Mucosa of descending colon (tissue), 3 donors: ENCODE results near the gene KRT16. TPM values are rescaled to one million over a fixed set of nuclear protein-coding genes. Genes with fewer than 3 reads are reported as not detected.

Experiments used
- ATAC-seq: fragments of 200-7000 bp; cut with Tn5 transposase; one replicate; pipeline ENCODE4 v1.9.1; 2020; ENCODE audit warnings: mild to moderate bottlenecking, moderate library complexity
- DNase-seq, 3 donors: peaks; one replicate each; pipeline ENCODE4 v3.0.0-alpha.2; 2020
- H3K36me3 ChIP-seq: fragments of 200-600 bp; one replicate; pipeline ENCODE4 v1.8.0; 2021; ENCODE audit warnings: low read depth, mild to moderate bottlenecking
- H3K4me1 ChIP-seq: fragments of 200-600 bp; one replicate; pipeline ENCODE4 v1.8.0; 2021; ENCODE audit warnings: low read depth, mild to moderate bottlenecking
- H3K4me3 ChIP-seq: fragments of 200-600 bp; one replicate; pipeline ENCODE4 v1.8.0; 2021; ENCODE audit warnings: mild to moderate bottlenecking
- H3K9me3 ChIP-seq: fragments of 200-600 bp; one replicate; pipeline ENCODE4 v1.8.0; 2021; ENCODE audit warnings: mild to moderate bottlenecking
- intact Hi-C, 2 donors: fragments of 100-400 bp; cut with DNase I in 1 of 2; cut with micrococcal nuclease in 1 of 2; formaldehyde crosslinking; loops; one replicate each; pipeline versions ENCODE4 v1.11.0 to v1.11.1; 2022; cut with DNase I, micrococcal nuclease
- total RNA-seq, 3 donors: library from RNA; stranded (reverse); fragmentation: NEBNext Ultra II Directional in 2 of 3; extraction: Animal tissue kit (Norgen Biotek cat#: 25700) in 2 of 3; gene quantifications; one replicate each; pipeline versions ENCODE4 v1.2.1 to v1.2.4, GENCODE V29; 2021 to 2023
- TF ChIP-seq, protein P1 (sequence below): fragments of 200-600 bp; IDR thresholded peaks from one replicate; pipeline ENCODE4 v1.8.0; 2022; ENCODE audit warnings: antibody characterized with exemption, mild to moderate bottlenecking
- donor health status: DM: no; HTN: no; CAD: no; lungs with moderate emphysema.
- donor health status: DM: no; HTN: no; CAD: no.
- donor health status: DM: no; HTN: yes; CAD: no.

The KRT16 gene
- total RNA-seq, 3 donors from 2014 or later = not detected

- no peak for ATAC-seq
- no peak for DNase-seq
- no peaks in the 10 kb centered on the region for H3K4me1 ChIP-seq
- H3K4me3 ChIP-seq = no peak overlapping the region
- H3K9me3 ChIP-seq = no peaks in the 10 kb centered on the region
- intact Hi-C loops = loop anchor here in 1 of 2 donors (10.0 kb wide), 1 partner anchor 90 kb away; no protein-coding TSS in a partner anchor
- TF ChIP-seq, protein P1, sequence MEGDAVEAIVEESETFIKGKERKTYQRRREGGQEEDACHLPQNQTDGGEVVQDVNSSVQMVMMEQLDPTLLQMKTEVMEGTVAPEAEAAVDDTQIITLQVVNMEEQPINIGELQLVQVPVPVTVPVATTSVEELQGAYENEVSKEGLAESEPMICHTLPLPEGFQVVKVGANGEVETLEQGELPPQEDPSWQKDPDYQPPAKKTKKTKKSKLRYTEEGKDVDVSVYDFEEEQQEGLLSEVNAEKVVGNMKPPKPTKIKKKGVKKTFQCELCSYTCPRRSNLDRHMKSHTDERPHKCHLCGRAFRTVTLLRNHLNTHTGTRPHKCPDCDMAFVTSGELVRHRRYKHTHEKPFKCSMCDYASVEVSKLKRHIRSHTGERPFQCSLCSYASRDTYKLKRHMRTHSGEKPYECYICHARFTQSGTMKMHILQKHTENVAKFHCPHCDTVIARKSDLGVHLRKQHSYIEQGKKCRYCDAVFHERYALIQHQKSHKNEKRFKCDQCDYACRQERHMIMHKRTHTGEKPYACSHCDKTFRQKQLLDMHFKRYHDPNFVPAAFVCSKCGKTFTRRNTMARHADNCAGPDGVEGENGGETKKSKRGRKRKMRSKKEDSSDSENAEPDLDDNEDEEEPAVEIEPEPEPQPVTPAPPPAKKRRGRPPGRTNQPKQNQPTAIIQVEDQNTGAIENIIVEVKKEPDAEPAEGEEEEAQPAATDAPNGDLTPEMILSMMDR = no peak
- H3K36me3 ChIP-seq = no peaks in the 10 kb centered on the region
These were observed 22.1 kb upstream of the KRT16 start for GRCh38 chr17:41634639-41635038.

DNA sequence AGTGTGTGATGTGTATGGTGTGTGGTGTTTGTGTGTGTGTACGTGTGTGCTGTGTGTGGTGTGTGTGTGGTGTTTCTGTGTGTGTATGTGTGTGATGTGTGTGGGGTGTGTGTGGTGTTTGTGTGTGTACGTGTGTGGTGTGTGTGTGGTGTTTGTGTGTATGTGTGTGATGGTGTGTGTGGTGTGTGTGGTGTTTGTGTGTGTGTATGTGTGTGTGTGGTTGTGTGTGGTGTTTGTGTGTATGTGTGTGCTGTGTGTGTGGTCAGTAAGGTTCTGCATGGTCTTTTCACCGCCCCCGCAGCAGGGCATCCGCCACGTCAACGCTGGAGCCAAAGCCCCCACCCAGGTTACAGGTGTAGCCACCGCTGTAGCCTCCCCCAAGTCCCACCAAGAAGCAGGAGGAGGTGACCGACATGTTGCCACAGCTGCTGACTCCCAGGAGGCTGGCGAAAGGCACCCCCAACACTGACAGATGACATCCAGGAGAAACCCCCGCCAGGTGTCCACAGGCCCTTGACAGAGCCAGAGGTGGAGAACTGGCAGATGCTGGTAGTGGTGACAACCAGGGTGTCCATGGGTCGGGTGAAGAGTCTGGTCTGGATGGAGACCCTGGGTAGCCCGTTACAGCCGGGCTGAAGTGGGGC, 21.1 kb upstream of the KRT16 start:
- H3K36me3 ChIP-seq = no peaks in the 10 kb centered on the region
- no peaks in the 10 kb centered on the region for H3K9me3 ChIP-seq
- DNase-seq = no peak
- TF ChIP-seq, protein P1 = no peak
- no peak overlapping the region for H3K4me3 ChIP-seq
- ATAC-seq = no peak
- no peaks in the 10 kb centered on the region for H3K4me1 ChIP-seq
- intact Hi-C loops = loop anchor here in 1 of 2 donors (10.0 kb wide), 1 partner anchor 89 kb away; no protein-coding TSS in a partner anchor

GRCh38 chr17:41632482-41633105, 20.0 kb upstream of the KRT16 start:
- Histone ChIP-seq H3K9me3 (no peaks in the 10 kb centered on the region), H3K4me3 (no peak overlapping the region), H3K36me3 (no peaks in the 10 kb centered on the region), H3K4me1 (no peaks in the 10 kb centered on the region)
- ATAC-seq = no peak
- no peak for DNase-seq
- intact Hi-C loops = loop anchor here in 1 of 2 donors (10.0 kb wide), 1 partner anchor 88 kb away; no protein-coding TSS in a partner anchor
- TF ChIP-seq, protein P1 = no peak

GRCh38 chr17:41631898-41632285, 19.3 kb upstream of the KRT16 start:
- intact Hi-C loops = loop anchor here in 1 of 2 donors (10.0 kb wide), 1 partner anchor 87 kb away; no protein-coding TSS in a partner anchor
- H3K36me3 ChIP-seq = no peaks in the 10 kb centered on the region
- H3K9me3 ChIP-seq = no peaks in the 10 kb centered on the region
- TF ChIP-seq, protein P1 = no peak
- peak in 1 of 3 donors; percentile 27 for DNase-seq
- H3K4me3 ChIP-seq = no peak overlapping the region
- ATAC-seq = no peak
- H3K4me1 ChIP-seq = no peaks in the 10 kb centered on the region

DNA sequence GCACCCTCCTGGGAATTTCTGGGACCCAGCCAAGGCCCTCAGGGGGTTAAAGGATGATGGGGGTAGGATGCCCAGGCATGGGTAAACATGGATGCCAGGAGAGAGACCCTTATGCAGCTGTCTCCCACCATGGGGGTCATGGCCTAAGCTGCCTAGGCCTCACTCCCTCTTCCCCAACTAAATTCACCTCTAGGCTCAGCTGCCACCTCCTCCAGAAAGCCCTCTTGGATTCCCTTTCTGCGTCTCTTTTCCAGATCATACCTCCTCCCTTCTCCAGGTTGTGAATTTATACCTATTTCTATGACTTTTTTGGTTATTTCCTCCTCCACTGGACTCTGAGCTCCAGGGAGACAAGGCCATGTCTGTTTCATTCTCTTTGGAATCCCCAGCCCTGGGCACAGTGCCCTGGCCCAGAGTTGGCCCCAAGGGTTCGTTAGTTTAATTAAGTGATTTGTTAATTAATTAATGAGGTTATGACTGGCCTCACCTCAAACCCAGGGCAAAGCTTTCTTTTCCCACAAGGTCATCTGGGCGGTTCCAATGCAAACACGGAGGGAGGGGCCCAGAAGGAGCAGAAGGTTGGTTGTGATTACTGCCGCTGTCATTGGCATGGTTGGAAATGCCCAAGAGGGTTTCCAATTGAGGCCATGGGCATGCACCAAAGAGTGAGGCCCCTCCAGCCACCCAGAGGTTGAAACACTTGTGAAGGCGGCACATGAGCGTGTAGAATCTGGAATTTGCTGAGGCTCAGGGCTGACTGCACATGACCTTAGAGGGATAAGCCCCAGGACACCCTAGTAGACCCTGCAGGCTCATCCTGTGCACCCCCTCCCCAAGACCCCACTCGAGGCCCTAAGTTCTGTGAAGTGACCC, 18.7 kb upstream of the KRT16 start:
- H3K4me1 ChIP-seq = no peaks in the 10 kb centered on the region
- no peak overlapping the region for H3K4me3 ChIP-seq
- intact Hi-C loops = loop anchor here in 1 of 2 donors (10.0 kb wide), 1 partner anchor 86 kb away; no protein-coding TSS in a partner anchor
- H3K9me3 ChIP-seq = no peaks in the 10 kb centered on the region
- no peaks in the 10 kb centered on the region for H3K36me3 ChIP-seq
- DNase-seq (peak in 1 of 3 donors; percentile 15), ATAC-seq (no peak)
- TF ChIP-seq, protein P1 = no peak
